HG02610 (cell line): Measurements from ENCODE around the gene SLC1A5.
A peak's percentile ranks its signal among the peaks of the same experiment; 100 is the strongest.
"Not testable (repeated sequence)": the region's sequence is repeated elsewhere in the genome, so short reads cannot be mapped to it uniquely, and the experiment has no call there.

Experiments used
- ATAC-seq: cut with Tn5 transposase; IDR thresholded peaks from one replicate; pipeline ENCODE4 v1.9.1; 2021; ENCODE audit warnings: mild to moderate bottlenecking, moderate library complexity; ENCODE audit not compliant: unreplicated experiment

Gene SLC1A5

GRCh38 chr19:46772170-46773017 is 16.0 kb downstream of the SLC1A5 start:
- ATAC-seq: no peak

DNA sequence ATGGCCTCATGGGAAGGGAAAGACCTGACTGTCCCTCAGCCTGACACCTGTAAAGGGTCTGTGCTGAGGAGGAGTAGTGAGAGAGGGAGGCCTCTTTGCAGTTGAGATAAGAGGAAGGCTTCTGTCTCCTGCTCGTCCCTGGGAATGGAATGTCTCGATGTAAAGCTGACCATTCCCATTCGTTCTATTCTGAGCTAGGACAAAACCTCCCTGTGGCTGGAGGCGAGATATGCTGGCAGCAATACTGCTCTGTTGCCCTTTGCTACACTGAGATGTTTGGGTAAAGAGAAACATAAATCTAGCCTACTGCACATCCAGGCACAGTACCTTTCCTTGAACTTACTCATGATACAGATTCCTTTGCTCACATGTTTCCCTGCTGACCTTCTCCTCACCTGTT is 19.6 kb downstream of the SLC1A5 start:
- ATAC-seq: not testable (repeated sequence)

- no peak for ATAC-seq
Observed at GRCh38 chr19:46766569-46767317, 21.7 kb downstream of the SLC1A5 start.

DNA sequence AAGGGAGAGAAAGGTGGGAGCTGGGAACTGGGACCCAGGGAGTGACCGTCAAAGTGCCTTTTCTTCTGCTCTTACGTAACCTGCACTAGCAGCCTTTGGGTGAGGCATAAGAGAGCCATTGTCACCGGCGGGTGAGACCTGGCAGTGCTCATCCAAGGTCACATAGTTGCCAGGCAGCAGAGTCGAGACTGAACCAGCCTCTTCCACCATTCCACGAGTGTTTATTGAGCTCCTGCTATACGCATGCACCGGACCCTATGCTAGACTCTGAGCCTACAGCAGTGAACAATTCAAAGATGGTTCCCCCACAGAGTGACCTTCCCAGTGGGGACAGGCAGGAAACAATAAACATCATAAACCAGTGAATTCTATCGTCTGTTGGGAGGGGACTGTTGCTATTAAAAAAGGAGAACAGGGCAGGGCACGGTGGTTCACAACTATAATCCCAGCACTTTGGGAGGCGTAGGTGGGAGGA is 23.5 kb downstream of the SLC1A5 start:
- no peak for ATAC-seq

DNA sequence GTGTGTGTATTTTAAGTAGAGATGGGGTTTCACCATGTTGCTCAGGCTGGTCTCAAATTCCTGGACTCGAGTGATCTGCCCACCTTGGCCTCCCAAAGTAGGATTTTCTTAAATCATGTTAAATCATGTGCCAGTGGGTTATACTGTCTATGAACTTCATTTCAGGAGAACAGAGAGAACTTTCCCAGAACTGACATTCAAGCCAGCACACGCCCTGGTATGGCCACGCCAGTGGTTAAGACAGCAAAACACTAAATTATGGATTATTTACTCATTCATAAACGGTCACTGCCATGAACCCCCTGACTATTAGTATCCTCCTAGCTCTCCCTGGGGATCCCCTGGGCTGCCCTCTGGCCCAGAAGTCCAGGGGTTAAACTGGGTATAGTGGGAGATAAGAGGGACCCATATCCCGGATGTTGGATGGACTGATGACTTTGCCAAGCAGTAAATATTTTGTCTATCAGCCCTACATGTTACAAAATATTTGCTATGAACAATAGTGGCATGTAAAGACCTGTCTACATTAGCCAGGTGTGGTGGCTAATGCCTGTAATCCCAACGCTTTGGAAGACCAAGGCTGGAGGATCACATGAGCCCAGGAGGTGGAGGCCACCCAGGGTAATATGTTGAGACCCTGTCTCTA is 26.0 kb downstream of the SLC1A5 start:
- ATAC-seq: no peak

- no peak for ATAC-seq
Observed at GRCh38 chr19:46761418-46761831, 27.0 kb downstream of the SLC1A5 start.

- not testable (repeated sequence) for ATAC-seq
Observed at GRCh38 chr19:46760897-46761296, 27.5 kb downstream of the SLC1A5 start.

DNA sequence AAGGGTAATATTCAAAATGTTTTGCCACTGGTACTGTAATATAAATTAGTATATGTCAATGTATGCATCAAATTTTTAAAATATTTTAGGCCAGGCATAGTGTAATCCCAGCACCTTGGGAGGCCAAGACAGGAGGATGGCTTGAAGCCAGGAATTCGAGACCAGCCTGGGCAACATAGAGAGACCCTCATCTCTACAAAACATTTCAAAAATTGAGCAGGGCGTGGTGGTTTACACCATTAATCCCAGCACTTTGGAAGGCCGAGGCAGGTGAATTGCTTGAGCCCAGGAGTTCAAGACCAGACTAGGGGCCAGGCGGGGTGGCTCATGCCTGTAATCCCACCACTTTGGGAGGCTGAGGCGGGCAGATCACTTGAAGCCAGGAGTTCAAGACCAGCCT is 28.0 kb downstream of the SLC1A5 start:
- ATAC-seq: no peak

GRCh38 chr19:46759817-46760333 is 28.5 kb downstream of the SLC1A5 start:
- no peak for ATAC-seq

DNA sequence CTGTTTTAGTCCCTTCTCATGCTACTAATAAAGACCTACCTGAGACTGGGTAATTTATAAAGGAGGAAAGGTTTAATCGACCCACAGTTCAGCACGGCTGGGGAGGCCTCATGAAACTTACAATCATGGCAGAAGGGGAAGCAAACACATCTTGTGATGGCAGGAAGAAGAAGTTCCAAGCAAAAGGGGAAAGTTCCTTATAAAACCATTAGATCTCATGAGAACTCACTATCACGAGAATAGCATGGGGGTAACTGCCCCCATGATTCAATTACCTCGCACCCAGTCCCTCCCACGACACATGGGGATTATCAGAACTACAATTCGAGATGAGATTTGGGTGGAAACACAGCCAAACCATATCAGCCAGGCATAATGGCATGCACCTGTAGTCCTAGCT is 29.2 kb downstream of the SLC1A5 start:
- ATAC-seq: no peak

- no peak for ATAC-seq
Observed at GRCh38 chr19:46756544-46756888, 31.9 kb downstream of the SLC1A5 start.

- ATAC-seq: no peak
Observed at GRCh38 chr19:46755853-46756543, 32.4 kb downstream of the SLC1A5 start.

DNA sequence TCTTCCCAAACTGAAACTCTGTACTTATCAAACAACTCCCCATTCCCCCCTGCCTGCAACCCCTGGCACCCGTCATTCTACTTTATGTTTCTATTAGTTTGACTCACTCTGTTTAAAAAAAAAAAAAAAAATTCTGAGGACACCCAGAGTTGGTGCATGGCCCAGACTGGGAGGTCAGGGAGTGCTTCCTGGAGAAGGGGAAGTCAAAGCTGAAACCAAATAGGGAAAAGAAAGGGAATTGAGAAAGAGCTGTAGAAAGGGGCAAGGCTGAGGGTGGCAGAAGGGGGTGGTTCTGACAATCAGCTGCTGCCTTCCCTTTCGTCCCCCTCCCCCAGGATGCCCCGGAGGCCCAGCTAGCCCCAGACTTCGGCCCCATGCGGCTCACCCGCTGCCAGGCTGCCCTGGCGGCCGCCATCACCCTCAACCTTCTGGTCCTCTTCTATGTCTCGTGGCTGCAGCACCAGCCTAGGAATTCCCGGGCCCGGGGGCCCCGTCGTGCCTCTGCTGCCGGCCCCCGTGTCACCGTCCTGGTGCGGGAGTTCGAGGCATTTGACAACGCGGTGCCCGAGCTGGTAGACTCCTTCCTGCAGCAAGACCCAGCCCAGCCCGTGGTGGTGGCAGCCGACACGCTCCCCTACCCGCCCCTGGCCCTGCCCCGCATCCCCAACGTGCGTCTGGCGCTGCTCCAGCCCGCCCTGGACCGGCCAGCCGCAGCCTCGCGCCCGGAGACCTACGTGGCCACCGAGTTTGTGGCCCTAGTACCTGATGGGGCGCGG is 33.1 kb downstream of the SLC1A5 start:
- no peak for ATAC-seq

GRCh38 chr19:46753420-46754155 is 34.8 kb downstream of the SLC1A5 start:
- no peak for ATAC-seq

GRCh38 chr19:46748325-46749109 is 39.9 kb downstream of the SLC1A5 start:
- no peak for ATAC-seq

- peak; percentile 40 for ATAC-seq
Observed at GRCh38 chr19:46746281-46747057, 41.9 kb downstream of the SLC1A5 start, which contains the start of gene STRN4. STRN4 (minus strand) TSS chr19:46746450; CDS start chr19:46746430, 20 bp downstream.

DNA sequence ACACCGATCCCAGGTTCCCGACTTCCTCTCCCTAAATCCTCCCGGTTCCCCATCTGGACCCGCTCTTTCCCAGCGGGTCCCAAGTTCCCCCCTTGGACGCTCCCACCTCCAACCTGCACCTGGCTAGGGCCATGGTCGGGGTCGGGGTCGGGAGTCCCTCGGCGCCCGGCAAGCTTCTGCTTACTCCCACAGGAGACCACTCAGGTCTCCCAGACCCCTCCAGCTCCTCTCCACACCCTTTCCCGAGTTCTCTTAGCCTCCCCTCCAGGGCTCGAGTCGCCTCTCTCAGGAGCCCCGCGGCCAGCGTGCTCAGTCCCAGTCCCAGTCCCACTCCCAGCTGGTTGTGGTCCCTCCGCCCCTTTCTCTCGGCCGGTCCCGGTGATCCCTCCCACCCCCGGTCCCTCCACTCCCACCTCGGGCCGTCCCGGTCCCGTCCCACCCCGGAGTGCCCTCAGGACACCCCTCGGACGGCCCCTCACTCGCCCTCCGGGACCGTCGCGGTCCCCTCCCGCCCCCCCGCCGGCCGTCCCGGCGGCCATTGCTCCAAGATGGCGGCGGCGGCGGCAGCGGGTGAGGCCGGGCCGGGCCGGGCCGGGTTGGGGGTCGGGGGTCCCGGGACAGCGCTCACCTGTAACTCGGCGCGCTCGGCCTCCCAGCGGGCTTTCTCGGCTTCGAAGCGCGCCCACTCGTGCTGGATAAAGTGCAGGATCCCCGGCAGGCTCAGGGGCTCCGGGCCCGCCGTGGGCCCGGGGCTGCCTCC is 42.7 kb downstream of the SLC1A5 start, which contains the start of gene FKRP:
Gene FKRP (plus strand): TSS at position 537 of the 760 bp plus-strand sequence. CDS start 9,394 bp downstream, outside the sequence.
- peak; percentile 34 for ATAC-seq
